GM21423 (cell line): ENCODE measurements around the gene TUBGCP6.

ENCODE experiments used
- ATAC-seq: cut with Tn5 transposase; IDR thresholded peaks from one replicate; pipeline ENCODE4 v1.9.1; 2021; ENCODE audit warnings: mild to moderate bottlenecking, moderate library complexity; ENCODE audit not compliant: unreplicated experiment

Gene TUBGCP6

GRCh38 chr22:50184004-50184901 is 60.6 kb downstream of the TUBGCP6 start:
- no peak for ATAC-seq

- ATAC-seq = no peak
Measured at GRCh38 chr22:50183141-50183971, 61.5 kb downstream of the TUBGCP6 start.

DNA sequence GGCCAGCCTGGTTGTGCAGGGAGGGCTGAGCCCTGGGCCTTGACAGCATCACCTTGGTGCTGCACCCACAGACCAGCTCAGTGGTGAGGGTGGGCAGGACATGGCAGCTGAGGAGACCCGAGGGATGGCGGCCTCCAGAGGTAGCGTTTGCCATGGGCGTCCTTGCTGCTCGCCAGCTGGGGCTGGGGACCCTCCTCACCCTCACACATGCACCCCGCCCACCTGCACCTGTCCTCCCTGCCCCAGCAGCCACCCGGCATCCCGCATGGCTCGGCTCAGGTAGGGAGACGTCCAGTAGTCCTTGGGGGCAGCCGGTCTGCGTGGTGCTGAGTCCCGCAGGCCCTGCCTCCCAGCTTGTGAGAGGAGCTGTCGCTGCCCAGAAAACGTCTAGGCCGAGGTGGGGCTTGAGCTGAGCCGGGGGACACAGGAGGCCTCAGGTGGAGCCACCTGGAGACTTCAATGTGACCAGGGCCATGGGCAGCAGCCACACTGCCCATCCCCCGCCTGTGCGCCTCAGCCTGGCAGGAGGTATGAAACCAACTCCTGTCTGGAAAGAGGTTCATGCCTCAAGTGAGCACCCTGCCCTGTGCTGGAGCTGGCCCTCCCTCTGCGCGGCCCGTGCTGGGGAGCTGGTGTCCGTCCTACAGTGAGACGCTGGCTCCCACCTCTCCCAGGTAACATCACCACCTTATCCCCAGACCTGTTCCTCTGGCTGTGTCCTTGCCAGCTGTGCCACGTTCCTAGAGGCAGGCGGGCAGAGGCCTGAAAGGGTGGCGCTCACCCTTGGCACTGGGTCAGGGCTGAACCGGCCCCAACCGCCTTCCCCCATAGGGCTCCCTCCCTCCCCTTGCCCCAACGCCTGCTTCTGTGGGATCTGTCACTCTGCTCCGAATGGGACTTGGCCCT is 62.4 kb downstream of the TUBGCP6 start:
- ATAC-seq = no peak

DNA sequence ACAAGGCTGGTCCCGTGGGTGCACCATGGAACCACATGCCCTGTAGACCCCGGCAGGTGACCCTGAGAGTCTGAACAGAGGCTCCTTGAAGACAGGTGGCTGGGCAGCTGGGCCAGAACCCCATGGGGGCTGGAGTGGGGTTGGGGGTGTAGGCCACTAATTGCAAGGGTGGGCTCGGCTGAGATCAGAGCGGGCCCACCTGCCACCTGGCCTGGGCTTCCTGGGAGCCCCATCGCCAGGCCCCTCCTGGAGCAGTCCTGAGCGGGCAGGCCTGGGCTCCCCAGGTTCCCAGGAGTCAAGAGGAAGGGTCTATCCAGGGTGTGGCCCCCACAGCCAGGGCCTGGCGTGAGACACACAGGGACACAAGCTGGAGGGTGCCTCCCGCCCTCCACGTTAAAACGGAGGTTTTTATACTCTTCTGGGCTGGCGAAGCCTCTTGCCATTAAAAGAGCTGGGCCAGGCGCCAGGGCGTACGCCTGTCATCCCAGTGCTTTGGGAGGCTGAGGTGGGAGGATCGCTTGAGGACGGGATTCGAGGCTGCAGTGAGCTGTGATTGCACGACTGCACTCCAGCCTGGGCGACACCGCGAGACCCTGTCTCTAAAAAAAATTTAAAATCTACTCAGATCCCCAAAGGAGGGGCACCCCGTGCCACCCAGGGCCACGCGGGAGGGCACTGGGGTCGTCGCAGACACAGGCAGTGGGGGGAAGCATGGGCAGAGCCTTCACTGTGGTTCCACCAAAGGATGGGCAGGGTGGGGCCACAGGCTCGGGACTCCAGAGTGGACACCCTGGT is 63.9 kb downstream of the TUBGCP6 start:
- no peak for ATAC-seq

- no peak for ATAC-seq
Measured at GRCh38 chr22:50179937-50180726, 64.7 kb downstream of the TUBGCP6 start.

DNA sequence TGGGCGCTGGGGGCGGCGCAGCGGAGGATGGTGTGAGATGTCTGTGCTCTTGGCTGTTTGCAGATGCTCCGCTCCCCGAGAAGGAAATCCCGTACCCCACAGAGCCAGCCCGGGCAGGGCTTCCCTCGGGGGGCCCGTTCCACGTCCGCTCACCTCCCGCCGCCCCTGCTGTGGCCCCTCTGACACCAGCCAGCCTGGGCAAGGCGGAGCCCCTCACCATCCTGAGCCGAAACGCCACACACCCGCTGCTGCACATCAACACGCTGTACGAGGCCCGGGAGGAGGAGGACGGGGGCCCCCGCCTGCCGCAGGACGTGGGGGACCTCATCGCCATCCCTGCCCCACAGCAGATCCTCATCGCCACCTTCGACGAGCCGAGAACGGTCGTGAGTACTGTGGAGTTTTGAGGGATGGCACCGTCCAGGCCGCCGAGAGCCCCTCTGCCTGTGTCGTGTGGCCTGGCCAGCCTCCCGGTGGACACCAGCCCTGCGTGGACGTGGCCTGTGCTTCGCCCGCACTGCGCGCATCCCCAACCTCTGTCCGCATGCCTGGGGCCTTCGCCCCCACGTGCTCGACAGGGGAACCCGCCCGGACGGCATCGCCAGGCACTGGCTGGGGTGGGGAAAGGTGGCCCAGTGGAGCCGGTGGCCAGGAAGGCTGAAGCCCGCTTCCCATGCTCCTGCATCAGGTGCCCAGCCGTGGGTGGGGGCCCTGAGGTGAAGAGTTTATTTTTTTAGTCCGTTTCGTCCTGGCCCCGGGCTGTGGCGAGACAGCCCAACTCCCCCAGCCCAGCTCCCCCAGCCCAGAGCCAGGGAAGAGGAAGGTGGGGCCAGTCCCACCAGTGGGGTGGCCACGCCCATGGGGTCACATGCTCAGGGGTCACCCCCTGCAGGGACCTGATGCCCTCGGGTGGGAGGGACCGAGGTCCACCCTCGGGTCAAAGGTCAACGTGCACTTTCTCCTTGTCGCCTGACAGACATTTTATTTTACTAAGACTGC is 65.7 kb downstream of the TUBGCP6 start:
- ATAC-seq = no peak

- no peak for ATAC-seq
Measured at GRCh38 chr22:50178471-50178864, 66.4 kb downstream of the TUBGCP6 start.

- no peak for ATAC-seq
Measured at GRCh38 chr22:50177537-50178470, 67.0 kb downstream of the TUBGCP6 start.

DNA sequence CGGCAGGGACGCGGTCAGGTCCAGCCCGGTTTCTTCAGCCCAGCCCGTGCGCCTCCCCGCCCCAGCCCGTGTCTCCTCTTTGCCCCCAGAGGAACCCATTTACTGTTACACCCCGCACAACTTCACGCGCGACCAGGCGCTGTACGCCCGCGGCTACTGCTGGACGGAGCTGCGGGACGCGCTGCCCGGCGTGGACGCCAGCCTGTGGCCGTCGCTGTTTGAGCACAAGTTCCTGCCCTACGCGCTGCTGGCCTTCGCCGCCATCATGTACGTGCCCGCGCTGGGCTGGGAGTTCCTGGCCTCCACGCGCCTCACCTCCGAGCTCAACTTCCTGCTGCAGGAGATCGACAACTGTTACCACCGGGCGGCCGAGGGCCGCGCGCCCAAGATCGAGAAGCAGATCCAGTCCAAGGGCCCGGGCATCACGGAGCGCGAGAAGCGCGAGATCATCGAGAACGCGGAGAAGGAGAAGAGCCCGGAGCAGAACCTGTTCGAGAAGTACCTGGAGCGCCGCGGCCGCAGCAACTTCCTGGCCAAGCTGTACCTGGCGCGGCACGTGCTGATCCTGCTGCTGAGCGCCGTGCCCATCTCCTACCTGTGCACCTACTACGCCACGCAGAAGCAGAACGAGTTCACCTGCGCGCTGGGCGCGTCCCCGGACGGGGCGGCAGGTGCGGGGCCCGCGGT is 67.8 kb downstream of the TUBGCP6 start:
- no peak for ATAC-seq

- ATAC-seq = no peak
Measured at GRCh38 chr22:50175921-50176849, 68.6 kb downstream of the TUBGCP6 start.

GRCh38 chr22:50175191-50175461 is 69.7 kb downstream of the TUBGCP6 start:
- ATAC-seq = no peak

DNA sequence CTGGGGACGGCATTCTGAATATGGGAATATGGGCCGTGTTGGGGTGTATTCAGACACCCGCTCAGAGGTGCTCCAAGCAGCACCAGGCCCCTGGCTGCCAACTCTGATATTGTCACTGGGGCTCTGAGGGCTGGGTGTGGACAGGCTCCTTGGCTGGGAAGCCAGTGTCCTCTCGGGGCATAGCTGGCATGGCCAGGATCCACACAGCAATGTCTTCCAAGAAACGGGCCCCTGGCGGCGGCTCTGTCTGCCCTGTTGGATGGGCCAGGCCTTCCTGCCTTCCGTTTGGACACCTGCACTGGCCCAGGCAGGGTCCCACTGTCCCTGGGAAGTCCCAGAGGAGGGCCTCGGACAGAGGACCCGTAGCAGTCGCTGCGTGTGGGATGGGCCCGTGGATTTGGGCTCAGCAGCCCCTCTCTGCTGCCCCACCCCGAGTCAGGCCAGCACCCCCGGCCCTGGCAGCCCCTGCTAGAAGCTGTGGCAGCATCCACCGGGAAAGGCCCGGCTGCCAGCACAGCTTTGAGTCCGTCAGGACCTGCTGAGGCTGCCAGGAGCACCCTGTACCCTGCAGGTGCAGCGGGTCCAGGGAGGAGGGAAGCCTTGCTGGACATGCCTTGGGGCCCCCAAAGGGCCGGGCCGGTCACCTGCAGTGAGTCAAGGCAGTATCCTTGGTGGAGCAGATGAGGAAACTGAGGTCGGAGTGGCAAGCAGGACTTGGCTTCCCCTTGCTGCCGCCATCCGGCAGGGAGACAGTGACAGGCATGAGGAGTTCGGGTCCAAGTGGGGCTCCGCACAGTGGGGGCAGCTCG is 70.2 kb downstream of the TUBGCP6 start:
- no peak for ATAC-seq

- no peak for ATAC-seq
Measured at GRCh38 chr22:50173983-50174355, 70.9 kb downstream of the TUBGCP6 start.

DNA sequence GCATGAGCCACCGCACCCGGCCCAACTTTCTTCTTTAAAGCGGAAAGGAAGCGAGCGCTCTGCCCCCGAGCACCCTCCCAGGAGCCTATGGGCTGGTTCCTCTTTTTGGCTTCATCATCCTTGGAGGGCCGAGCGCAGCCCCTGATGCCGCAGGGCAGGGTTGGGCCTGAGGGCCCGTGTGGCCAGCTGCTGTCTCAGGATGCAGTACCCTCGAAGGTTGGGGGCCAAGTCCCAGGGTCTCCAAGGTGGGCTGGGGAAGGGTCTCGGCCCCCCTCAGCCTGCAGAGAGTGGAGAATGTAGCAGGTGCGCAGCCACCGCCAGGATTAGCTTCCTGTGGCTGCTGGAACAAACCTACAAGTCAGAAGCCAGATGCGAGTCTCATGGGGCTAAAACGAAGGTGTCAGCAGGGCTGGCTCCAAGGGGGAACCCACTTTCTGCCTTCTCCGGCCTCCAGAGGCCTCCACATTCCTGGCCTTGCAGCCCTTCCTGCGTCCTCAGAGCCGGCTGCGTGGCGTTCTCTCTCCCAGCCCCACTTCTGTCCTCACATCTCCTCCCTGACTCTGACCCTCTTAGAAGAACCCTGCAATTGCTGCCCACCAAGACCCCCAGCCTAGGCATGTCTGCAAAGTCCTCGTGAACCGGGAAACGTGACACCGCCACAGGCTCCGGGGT is 71.4 kb downstream of the TUBGCP6 start:
- no peak for ATAC-seq
